Fibroblast of villous mesenchyme (primary cell): ENCODE data around the gene NUTF2. TPM values are rescaled to one million over a fixed set of nuclear protein-coding genes. Genes with fewer than 3 reads are reported as not detected.
A peak's percentile ranks its signal among the peaks of the same experiment; 100 is the strongest.

Source experiments
- DNase-seq: peaks from one replicate; pipeline ENCODE4 v3.0.0-alpha.2; 2010; ENCODE audit warnings: low read depth
- H3K4me3 ChIP-seq: 2 replicates; pipeline ENCODE4 v1.5.1; 2011; ENCODE audit warnings: low read depth, mild to moderate bottlenecking, low read length
- total RNA-seq: library from RNA; depleted of rRNA; stranded (reverse); fragments of >200 nt; gene quantifications from 2 replicates; pipeline ENCODE4 v1.2.3, GENCODE V29; 2012
- TF ChIP-seq, protein P1 (sequence below): IDR thresholded peaks from 2 replicates; pipeline ENCODE4 v1.5.1; 2012; ENCODE audit warnings: low read depth, mild to moderate bottlenecking, low read length; ENCODE audit not compliant: insufficient read depth

Gene NUTF2
- 255 and 342 TPM in 2 replicates for total RNA-seq

DNA sequence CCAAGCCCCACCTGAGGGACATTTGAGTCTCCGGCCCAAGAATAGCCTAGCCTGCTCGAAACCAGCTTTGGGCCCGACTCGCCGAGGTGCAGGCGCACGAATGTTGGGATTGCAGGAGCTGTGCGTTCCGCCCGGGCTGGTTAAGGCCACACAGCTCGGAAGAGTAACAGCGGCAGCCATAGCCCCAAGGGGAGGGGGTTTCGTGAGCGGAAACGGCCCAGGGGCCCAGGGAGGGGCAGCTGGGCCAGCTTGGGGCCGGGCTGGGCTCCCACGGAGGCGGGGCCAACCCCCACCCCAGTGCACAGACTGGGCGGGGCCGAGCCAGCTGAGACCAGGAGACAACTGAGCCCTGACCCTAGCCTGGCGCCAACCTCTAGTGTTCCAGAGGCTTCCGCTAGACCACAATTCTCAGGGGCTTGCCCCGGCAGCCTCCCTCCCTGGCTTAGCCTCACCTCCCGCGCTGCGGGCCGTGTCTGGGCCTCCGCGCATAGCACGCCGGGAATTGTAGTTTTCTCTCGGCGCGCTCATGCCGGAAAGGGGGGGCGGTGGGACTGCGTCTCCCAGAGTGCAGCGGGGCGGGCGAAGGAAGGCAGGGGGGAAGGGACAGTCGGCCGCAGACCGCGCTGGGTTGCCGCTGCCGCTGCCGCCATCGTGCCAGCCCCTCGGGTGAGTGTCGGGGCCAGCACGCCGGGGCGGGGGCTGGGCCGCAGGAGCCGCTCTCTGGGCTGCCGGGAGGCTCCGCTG is at the start of gene NUTF2:
Gene NUTF2 (plus strand): TSS at position 614 of the 744 bp plus-strand sequence. CDS start 18,198 bp downstream, outside the sequence.
- TF ChIP-seq, protein P1, sequence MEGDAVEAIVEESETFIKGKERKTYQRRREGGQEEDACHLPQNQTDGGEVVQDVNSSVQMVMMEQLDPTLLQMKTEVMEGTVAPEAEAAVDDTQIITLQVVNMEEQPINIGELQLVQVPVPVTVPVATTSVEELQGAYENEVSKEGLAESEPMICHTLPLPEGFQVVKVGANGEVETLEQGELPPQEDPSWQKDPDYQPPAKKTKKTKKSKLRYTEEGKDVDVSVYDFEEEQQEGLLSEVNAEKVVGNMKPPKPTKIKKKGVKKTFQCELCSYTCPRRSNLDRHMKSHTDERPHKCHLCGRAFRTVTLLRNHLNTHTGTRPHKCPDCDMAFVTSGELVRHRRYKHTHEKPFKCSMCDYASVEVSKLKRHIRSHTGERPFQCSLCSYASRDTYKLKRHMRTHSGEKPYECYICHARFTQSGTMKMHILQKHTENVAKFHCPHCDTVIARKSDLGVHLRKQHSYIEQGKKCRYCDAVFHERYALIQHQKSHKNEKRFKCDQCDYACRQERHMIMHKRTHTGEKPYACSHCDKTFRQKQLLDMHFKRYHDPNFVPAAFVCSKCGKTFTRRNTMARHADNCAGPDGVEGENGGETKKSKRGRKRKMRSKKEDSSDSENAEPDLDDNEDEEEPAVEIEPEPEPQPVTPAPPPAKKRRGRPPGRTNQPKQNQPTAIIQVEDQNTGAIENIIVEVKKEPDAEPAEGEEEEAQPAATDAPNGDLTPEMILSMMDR = no peak
- H3K4me3 ChIP-seq = peak within 1 kb of the TSS; percentile 91
- peak; percentile 95 for DNase-seq

- no peak for DNase-seq
- H3K4me3 ChIP-seq = no peak overlapping the region
- TF ChIP-seq, protein P1 = no peak
Observed at GRCh38 chr16:67800338-67800926, 46.3 kb upstream of the NUTF2 start.

DNA sequence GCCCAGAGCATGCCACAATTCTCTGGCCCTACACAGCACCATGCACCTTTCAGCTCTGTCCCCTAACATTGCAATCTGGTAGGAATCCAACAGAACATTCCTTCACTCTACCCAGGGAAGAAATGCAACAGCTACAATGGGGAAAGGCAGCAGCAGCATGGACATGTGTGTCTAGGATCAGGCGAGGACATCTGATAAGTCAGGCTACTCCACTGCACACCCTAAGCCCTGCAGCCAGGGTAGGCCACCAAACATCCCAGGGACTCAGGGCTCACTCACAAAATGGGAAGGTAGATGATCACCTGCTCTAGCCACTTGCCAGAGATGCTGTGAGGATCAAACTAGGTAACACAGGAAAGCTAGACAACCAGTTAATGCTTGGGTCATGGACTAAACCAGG is 45.5 kb upstream of the NUTF2 start:
- no peak for DNase-seq
- TF ChIP-seq, protein P1 = no peak
- H3K4me3 ChIP-seq = no peak overlapping the region

GRCh38 chr16:67801883-67802282 is 44.9 kb upstream of the NUTF2 start:
- no peak for DNase-seq
- TF ChIP-seq, protein P1 = no peak
- no peak overlapping the region for H3K4me3 ChIP-seq

GRCh38 chr16:67803894-67804293 is 42.8 kb upstream of the NUTF2 start:
- TF ChIP-seq, protein P1 = no peak
- no peak overlapping the region for H3K4me3 ChIP-seq
- DNase-seq = no peak

DNA sequence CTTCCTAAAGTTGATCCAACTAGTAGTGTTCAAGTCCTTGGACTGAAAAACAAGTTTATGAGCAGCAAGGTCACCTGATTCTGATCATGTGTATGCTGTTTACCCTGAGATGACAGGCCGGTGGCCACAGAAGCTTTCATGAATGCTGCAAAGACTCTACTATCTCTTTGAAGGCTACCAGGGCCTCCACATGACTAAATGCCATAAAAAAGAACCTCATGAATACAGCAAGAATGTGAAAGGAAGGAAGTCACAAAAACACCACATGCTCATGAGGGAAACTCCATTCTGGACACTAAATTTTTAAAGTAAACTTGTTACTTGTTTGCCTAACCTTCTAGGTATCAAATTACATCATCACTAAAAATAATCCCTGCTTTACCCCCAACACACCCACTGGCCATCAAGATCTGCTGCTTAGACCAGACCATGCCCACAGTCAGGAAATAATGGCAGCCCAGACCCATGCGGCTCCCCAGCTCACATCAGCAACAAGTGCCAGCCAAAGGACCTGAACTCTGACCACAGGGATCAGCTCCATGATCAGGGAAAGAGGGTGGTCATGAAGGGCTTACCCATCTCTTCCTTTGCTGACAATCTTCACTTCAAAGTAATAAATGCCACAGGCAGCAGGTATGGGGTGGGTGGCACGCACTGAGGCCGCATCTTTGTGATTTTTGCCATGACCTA is 41.7 kb upstream of the NUTF2 start:
- H3K4me3 ChIP-seq = peak overlapping the region; percentile 95
- TF ChIP-seq, protein P1 = no peak
- peak; percentile 92 for DNase-seq
